A673 (cell line): ENCODE data around the gene KDM4B. TPM values are rescaled to one million over a fixed set of nuclear protein-coding genes. Genes with fewer than 3 reads are reported as not detected.

Experiments used
- BruUV-seq: library from RNA; stranded (reverse); fragments of 400-500 nt; replicated peaks from 2 replicates; lab custom pipeline; 2021; lab: Mats Ljungman, UMichigan
- CTCF ChIA-PET: fragments of 300-600 bp; sonication (Branson Sonifier 250); formaldehyde crosslinking; loops from one replicate; lab custom pipeline; 2022; ENCODE audit warnings: antibody characterized with exemption; lab: Charles Lee
- POLR2A ChIA-PET: fragments of 300-600 bp; sonication (Branson Sonifier 250); formaldehyde crosslinking; loops from one replicate; lab custom pipeline; 2022; ENCODE audit warnings: antibody characterized with exemption; ENCODE audit not compliant: low non-redundant PET; lab: Charles Lee
- DNase-seq: peaks from one replicate; pipeline ENCODE4 v3.0.0-alpha.2; 2015; ENCODE audit warnings: low spot score
- H3K27ac ChIP-seq: fragments of 200-600 bp; sonication (generic); 2 replicates; pipeline ENCODE4 v1.5.1; 2016; ENCODE audit warnings: mixed run types, low read depth, mild to moderate bottlenecking, mixed read lengths, antibody characterized with exemption, low read length; ENCODE audit not compliant: poor library complexity, severe bottlenecking
- H3K27me3 ChIP-seq: fragments of 200-600 bp; sonication (generic); replicated peaks from 2 replicates; pipeline ENCODE4 v1.6.1; 2017; ENCODE audit warnings: mixed run types, low read depth, mild to moderate bottlenecking, mixed read lengths, antibody characterized with exemption, low read length; ENCODE audit not compliant: insufficient read depth, poor library complexity
- H3K36me3 ChIP-seq: fragments of 200-600 bp; sonication (generic); 2 replicates; pipeline ENCODE4 v1.6.1; 2016; ENCODE audit warnings: mixed run types, mild to moderate bottlenecking, mixed read lengths, antibody characterized with exemption, low read length; ENCODE audit not compliant: insufficient read depth, poor library complexity, severe bottlenecking
- H3K4me1 ChIP-seq: fragments of 200-600 bp; sonication (generic); 2 replicates; pipeline ENCODE4 v1.6.1; 2017; ENCODE audit warnings: mixed run types, mild to moderate bottlenecking, mixed read lengths, antibody characterized with exemption, low read length; ENCODE audit not compliant: insufficient read depth, poor library complexity, severe bottlenecking
- H3K4me3 ChIP-seq: fragments of 200-600 bp; sonication (generic); 2 replicates; pipeline ENCODE4 v1.5.1; 2016; ENCODE audit warnings: low read depth, mixed run types, mild to moderate bottlenecking, mixed read lengths, low read length; ENCODE audit not compliant: poor library complexity, severe bottlenecking
- H3K9me3 ChIP-seq: fragments of 200-600 bp; sonication (generic); 2 replicates; pipeline ENCODE4 v1.6.1; 2016; ENCODE audit warnings: mixed run types, low read depth, mild to moderate bottlenecking, mixed read lengths, antibody characterized with exemption, low read length; ENCODE audit not compliant: poor library complexity, severe bottlenecking
- CTCF ChIP-seq: fragments of 300-800, 200-600 bp; sonication (generic); conservative IDR thresholded peaks from 2 replicates; pipeline ENCODE4 v1.5.1; 2017; ENCODE audit warnings: low read depth, mild to moderate bottlenecking, antibody characterized with exemption, low read length, moderate library complexity, mixed read lengths
- EZH2 ChIP-seq: fragments of 200-600 bp; sonication (generic); IDR thresholded peaks from 2 replicates; pipeline ENCODE4 v1.6.1; 2017; ENCODE audit warnings: borderline replicate concordance, low read depth, mild to moderate bottlenecking, mixed read lengths, antibody characterized with exemption, low read length; ENCODE audit not compliant: poor library complexity, severe bottlenecking
- intact Hi-C: fragments of 100-400 bp; cut with micrococcal nuclease; formaldehyde crosslinking; loops from one replicate; pipeline ENCODE4 v1.10.0; 2022; ENCODE audit not compliant: unreplicated experiment
- total RNA-seq: library from RNA; stranded (reverse); gene quantifications from 2 replicates; pipeline ENCODE4 v1.2.3, GENCODE V29; 2021

Gene KDM4B
- total RNA-seq, 1 experiment from 2014 or later, result 30.0 TPM

DNA sequence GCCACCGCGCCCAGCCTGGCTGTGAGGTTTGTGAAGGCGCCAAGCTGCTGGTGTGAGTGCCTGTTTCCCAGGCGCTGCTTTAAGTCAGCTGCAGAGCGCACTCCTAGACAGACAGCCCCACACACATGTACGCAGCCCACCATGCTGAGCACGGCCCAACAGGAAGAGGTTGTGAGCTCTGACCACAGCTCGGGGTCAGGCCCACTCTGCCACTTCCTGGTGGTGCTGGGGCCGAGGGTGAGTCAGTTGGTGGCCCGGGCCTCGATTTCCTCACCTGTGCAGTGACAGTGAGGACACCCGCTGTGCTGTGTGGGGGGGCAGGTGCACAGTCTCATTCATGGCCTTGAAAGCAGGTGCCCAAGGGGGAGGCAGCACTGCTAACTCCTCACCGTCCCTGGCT lies 106.7 kb downstream of the KDM4B start:
- ChIA-PET CTCF (no interaction called here), POLR2A (no interaction called here)
- BruUV-seq, result no TSS peak
- no peak for DNase-seq
- no peak for TF ChIP-seq EZH2
- H3K27ac ChIP-seq, result no peak overlapping the region
- peaks cover 51% of the 10 kb centered on the region for H3K4me1 ChIP-seq
- H3K4me3 ChIP-seq, result no peak overlapping the region
- no peaks in the 10 kb centered on the region for H3K9me3 ChIP-seq
- no peaks in the 10 kb centered on the region for H3K27me3 ChIP-seq
- H3K36me3 ChIP-seq, result no peaks in the 10 kb centered on the region
- intact Hi-C loops, result no loop called here

DNA sequence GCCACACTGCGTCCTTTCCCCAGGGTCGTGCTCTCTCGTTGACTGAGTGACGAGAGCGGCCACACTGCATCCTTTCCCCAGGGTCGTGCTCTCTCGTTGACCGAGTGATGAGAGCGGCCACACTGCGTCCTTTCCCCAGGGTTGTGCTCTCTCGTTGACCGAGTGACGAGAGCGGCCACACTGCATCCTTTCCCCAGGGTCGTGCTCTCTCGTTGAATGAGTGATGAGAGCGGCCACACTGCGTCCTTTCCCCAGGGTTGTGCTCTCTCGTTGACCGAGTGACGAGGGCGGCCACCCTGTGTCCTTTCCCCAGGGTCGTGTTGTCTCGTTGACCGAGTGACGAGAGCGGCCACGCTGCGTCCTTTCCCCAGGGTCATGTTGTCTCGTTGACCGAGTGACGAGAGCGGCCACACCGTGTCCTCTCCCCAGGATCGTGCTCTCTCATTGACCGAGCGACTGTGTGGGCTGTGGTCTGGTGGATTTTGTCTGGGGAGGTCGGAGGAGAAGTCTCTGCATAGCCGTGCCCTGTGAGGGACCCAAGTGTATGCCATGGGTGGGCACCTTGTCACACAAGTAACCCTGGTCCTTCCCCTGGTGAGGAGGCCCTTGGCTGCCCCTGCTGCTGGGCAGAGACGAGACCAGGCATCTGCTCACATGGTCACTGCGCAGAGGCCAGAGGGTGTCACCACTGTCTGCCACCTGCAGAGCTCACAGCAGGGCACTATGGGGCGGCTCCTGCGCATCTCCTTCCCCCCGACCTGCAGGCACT lies 107.7 kb downstream of the KDM4B start:
- POLR2A ChIA-PET, result interaction anchor here (0.5 kb wide), 1 partner anchor 118 kb away, joined by 14 read pairs; no protein-coding TSS in a partner anchor
- Histone ChIP-seq H3K27me3 (no peaks in the 10 kb centered on the region), H3K27ac (no peak overlapping the region), H3K36me3 (no peaks in the 10 kb centered on the region), H3K4me1 (peaks cover 57% of the 10 kb centered on the region), H3K9me3 (no peaks in the 10 kb centered on the region), H3K4me3 (no peak overlapping the region)
- intact Hi-C loops, result no loop called here
- no peak for DNase-seq
- BruUV-seq, result no TSS peak
- TF ChIP-seq CTCF (no peak), EZH2 (no peak)
- CTCF ChIA-PET, result no interaction called here

GRCh38 chr19:5077209-5077515 lies 108.2 kb downstream of the KDM4B start:
- CTCF ChIA-PET, result no interaction called here
- POLR2A ChIA-PET, result interaction anchor here (0.5 to 0.7 kb wide), 2 partner anchors 20 to 118 kb away, joined by 3 to 14 read pairs; no protein-coding TSS in a partner anchor
- DNase-seq, result no peak
- Histone ChIP-seq H3K36me3 (no peaks in the 10 kb centered on the region), H3K27ac (no peak overlapping the region), H3K9me3 (no peaks in the 10 kb centered on the region), H3K27me3 (no peaks in the 10 kb centered on the region), H3K4me3 (no peak overlapping the region), H3K4me1 (peaks cover 57% of the 10 kb centered on the region)
- no TSS peak for BruUV-seq
- intact Hi-C loops, result no loop called here
- TF ChIP-seq EZH2 (no peak), CTCF (no peak)
